D721Med (cell line): ENCODE results near the gene STRADB.
"Not testable (repeated sequence)": the region's sequence is repeated elsewhere in the genome, so short reads cannot be mapped to it uniquely, and the experiment has no call there.

Experiments used
- DNase-seq: peaks from one replicate; pipeline ENCODE4 v3.0.0; 2011; ENCODE audit warnings: low spot score; ENCODE audit not compliant: insufficient read length
- FAIRE-seq: peaks from 2 replicates; lab custom pipeline; 2011; peaks lifted over from hg19 to GRCh38; lab: Jason Lieb, UNC
- CTCF ChIP-seq: IDR thresholded peaks from 2 replicates; pipeline ENCODE4 v1.5.1; 2012; ENCODE audit warnings: mild to moderate bottlenecking, control low read depth; ENCODE audit not compliant: insufficient read depth; ENCODE audit errors: missing control alignments

STRADB gene

GRCh38 chr2:201432621-201433393 is 18.7 kb upstream of the STRADB start:
- FAIRE-seq (no peak), DNase-seq (no peak)
- TF ChIP-seq CTCF: no peak

GRCh38 chr2:201433394-201433995 is 18.0 kb upstream of the STRADB start:
- TF ChIP-seq CTCF: no peak
- FAIRE-seq: no peak
- DNase-seq: no peak

GRCh38 chr2:201436141-201436540 is 15.4 kb upstream of the STRADB start:
- TF ChIP-seq CTCF: no peak
- no peak for DNase-seq
- FAIRE-seq: peak; percentile 29

- not testable (repeated sequence) for DNase-seq, FAIRE-seq
These were observed 12.1 kb upstream of the STRADB start for GRCh38 chr2:201439336-201439922.

- DNase-seq (no peak), FAIRE-seq (no peak)
- no peak for TF ChIP-seq CTCF
These were observed 11.4 kb upstream of the STRADB start for GRCh38 chr2:201440182-201440581.

- DNase-seq (no peak), FAIRE-seq (no peak)
- no peak for TF ChIP-seq CTCF
These were observed 10.1 kb upstream of the STRADB start for GRCh38 chr2:201441409-201441808.

GRCh38 chr2:201444746-201445465 is 6.6 kb upstream of the STRADB start:
- no peak for TF ChIP-seq CTCF
- FAIRE-seq (peak; percentile 60), DNase-seq (no peak)
